GM19372 (cell line): ENCODE results near the gene VAV3.

Source experiments
- ATAC-seq: cut with Tn5 transposase; IDR thresholded peaks from one replicate; pipeline ENCODE4 v1.9.1; 2021; ENCODE audit warnings: mild to moderate bottlenecking, low read depth, moderate library complexity; ENCODE audit not compliant: unreplicated experiment

Gene VAV3

DNA sequence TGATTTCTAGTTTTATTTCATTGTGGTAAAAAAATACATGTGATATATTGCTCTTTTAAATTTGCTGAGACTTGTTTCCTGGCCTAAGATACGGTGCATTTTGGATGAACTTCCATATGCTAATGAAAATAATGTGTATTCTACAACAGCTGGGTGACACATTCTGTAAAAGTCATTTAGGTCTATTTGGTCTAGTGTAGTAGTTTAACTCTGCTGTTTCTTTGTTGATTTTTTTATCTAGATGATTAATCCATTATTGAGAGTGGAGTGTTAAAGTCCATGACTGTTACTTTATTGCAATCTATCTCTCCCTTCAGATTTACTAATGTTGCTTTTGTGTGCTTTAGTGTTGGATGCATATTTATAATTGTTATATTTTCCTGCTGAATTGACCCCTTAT is 161.4 kb downstream of the VAV3 start:
- ATAC-seq, result no peak

DNA sequence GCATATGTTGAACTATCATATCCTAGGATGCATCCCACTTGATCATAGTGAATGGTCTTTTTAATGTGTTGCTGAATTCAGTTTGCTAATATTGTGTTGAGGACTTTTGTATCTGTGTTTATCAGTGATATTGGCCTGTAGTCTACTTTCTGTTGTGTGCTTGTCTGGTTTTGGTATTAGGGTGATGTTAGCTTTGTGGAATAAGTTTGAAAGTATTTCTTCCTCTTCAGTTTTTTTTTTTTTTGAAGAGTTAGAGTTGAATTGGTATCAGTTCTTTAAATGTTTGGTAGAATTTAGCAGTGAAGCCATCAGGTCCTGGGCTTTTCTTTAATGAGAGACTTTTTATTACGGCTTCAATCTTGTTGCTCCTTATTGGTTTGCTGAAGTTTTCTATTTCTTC is 162.3 kb downstream of the VAV3 start:
- ATAC-seq, result no peak

DNA sequence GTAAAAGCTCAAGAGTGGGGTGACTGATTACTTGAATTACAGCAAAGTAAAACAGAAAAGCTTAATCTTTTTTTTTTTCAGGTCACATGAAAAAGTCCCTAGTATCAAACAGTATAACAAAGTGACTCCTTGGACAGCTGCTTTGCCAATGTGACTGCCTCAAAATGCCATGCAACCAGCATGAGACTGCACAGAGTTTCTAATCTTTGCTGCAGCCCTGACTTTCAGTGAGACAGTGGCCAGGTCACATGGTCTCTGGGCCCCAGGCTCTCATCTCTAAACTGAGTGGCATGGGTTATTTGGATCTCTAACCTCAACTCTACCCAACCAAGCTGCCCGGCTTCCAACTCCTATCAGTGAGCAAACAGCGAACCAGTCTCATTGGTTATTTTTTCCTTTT is 169.0 kb downstream of the VAV3 start:
- ATAC-seq, result no peak

- ATAC-seq, result no peak
Observed at GRCh38 chr1:107795441-107795840, 169.5 kb downstream of the VAV3 start.

DNA sequence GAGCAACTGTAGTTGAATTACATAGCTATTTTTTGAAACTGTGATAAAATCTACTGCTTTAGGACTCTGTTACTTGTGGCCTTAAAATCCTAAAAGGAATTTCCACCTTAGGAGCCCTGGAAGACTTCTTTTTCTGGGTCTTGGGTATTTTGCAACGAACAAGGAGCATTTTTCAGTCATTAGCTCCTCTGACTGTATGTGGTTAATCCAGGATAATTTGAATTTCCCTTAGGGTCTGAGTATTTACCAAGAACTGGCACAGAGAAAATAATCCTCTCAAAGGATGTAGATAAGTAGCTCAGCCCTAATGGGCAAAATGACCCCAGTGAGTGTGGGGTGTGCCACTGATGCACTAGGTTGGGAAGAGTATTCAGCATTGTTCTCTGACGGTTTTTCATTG is 170.4 kb downstream of the VAV3 start:
- no peak for ATAC-seq

- no peak for ATAC-seq
Observed at GRCh38 chr1:107793896-107794453, 171.0 kb downstream of the VAV3 start.

- no peak for ATAC-seq
Observed at GRCh38 chr1:107791348-107791747, 173.6 kb downstream of the VAV3 start.

DNA sequence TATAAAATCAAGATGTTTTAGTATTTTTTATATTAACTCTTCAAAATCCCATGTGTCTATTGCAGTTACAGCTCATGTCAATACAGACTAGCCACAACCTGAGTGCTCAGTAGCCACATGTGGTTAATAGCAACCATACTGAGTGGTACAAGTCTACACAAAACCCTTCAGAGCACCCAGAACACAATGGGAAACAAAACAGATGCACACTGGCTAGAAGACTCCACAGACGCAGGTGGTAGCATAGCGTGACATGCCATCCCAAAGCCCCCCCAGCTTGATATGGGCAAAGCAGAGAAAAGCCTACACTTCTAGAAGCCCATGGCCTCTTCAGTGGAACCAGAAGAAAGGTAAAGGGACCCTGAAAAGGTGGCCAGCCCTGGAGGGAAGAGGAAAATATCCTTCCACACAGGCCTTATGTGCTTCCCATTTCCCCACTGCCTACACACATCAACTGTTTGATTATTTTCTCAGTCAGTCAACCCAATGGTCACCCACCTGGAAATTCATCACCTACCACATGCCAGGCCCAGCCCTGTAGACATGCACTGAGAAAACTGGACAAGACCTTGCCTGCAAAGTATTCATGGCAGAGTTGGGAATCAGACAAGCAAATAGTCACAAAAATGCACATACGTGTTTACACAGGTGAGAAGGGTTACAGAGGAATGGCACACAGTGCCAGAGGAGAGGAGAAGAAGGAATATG is 175.0 kb downstream of the VAV3 start:
- no peak for ATAC-seq

DNA sequence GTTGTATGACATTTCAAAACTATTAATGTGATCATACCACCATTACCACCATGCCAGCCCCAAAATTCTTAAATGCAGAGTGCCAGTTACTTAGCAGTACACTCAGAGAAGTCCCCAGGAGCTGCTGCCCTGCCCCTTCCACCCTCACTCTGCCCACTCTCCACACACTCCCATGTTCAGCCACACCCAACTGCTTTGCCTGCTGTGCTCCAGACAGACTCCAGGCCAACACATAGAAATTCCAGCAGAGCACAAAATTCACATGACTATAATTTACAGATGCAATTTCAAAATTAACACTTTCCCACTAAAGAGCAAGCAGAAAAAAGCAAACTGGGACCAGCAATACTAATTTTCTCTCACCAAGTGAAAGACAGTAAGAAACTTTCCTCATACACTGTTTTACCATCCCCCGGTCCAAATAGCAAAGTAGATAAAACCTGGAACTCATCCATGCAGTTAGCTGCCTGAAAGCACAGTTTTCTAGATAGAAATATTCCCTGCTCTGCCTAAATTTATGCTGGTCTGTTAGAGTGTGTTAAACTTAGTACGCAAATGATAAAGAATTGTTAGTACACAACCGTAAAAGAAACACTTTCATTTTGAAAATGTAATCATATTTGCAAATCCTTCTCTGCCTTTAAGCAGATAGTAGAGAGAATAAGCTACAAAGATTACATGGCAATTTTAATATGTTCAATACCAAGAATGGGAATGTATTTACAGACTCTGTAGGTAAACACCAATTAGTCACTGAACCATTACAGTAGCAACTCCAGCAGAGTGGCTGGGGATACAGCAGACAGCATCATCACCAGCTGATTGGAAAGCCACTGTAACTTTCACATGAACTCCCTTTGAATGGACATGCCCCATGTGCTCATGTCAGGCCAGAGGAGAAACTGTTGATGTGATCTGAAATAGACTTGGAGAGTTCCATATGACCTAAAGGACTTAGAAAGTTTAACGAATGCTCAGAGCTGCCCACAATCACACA is 176.5 kb downstream of the VAV3 start:
- ATAC-seq, result no peak

DNA sequence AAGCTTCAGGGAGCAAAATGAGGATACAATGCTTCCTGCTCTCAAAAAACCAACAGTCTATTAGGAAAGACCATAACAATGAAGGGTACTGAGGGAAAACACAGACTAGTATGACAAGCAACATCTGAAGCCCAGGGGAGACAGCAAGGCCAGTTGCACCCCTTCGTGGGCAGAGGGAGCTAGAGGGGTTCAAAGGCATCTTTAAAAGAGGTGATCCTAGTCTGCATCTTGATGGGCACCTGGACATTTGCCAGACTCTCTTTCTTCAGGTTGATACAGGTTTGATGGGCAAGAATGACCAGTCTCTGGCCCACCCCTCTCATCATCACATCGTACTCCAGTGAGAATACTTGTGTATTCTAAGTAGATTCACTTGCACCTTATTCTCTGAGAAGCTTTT is 177.7 kb downstream of the VAV3 start:
- no peak for ATAC-seq

DNA sequence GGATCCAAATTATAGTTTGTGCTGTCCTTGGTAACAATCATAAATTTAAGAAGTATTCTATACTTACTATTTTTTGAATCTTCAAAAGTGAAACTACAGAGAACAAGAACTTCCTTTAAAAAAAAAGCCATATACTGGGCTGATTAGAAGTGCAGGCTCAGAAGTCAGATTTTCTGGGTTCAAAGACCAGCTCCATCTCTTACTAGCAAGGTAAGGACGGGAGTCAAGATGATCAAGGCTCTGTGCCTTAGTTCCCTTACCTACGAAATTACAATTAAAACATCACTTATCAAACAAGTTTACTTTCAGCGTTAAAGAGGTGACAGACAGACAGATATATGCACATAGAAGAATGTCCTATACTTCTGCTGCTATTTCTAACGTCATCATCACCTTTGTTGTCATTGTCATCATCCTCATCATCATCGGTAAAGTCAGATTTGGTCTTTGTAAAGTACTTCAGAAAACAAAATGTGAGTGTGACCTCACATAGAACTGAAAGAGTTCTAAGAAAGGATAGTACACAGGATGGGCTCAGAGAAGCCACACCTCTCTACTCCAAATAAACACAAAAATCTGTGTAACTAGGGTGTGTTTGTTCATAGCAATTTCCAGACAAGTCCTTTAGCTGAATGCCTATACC is 178.7 kb downstream of the VAV3 start:
- no peak for ATAC-seq

DNA sequence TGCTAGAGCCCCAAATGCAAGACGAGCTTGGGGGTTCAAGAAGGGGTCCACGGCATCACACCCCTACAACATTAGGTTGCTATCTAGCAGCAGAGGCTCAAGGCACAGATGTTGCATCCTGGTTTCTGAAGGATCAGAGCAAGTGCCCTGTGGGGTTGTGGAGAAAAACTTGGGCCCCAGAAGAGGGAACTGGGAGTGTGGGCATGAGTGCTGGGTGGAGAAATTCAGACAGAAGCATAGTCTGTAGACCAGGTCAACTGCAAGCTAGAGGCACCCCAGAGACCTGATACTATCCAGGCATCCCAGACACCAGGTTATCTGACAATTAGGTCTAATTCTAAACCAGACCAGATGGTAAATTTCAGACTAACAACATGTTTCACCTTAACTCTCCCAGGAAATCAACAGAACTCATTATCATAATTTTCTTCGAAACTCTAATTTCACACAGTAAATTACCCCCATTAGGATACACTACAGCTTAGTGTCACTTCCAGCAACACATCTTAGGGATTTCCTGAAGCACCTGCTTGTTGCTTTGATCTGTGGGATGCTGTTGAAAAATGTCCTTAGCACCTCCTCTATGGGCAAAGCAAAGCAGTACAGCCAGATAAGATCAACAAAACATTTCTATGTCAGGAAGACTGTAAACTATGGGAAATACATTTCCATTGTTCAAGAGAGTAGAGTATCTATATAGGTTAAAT is 179.3 kb downstream of the VAV3 start:
- no peak for ATAC-seq

GRCh38 chr1:107782217-107782845 is 182.6 kb downstream of the VAV3 start:
- ATAC-seq, result no peak

GRCh38 chr1:107781245-107781644 is 183.7 kb downstream of the VAV3 start:
- ATAC-seq, result no peak

GRCh38 chr1:107777664-107778047 is 187.3 kb downstream of the VAV3 start:
- ATAC-seq, result peak; percentile 9

- ATAC-seq, result peak; percentile 85
Observed at GRCh38 chr1:107776900-107777663, 187.9 kb downstream of the VAV3 start.

GRCh38 chr1:107771377-107771776 is 193.6 kb downstream of the VAV3 start:
- ATAC-seq, result no peak

DNA sequence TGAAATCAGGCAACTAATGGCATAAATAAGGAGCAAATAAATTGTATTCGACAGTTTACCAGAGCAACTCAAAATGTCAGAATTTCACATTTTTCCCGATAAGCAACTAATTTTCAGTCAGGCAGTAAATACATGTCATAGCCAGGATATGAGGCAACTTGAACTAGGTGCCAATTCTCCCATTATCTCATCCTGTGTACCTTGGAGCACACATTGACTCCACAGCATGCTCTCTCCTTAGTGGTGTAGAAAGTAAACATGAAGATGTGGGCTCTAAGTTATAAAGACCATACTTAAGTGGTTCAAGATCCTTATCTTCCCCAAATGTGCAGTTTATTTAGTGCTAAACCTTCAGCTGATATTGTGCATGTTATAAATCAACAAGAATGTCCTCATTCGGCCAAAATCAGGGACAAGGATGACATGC is 197.8 kb downstream of the VAV3 start:
- no peak for ATAC-seq

- no peak for ATAC-seq
Observed at GRCh38 chr1:107766533-107766932, 198.4 kb downstream of the VAV3 start.
